HG03521 (cell line): Measurements from ENCODE around the gene ASCC1.

Source experiments
- ATAC-seq: cut with Tn5 transposase; IDR thresholded peaks from one replicate; pipeline ENCODE4 v1.9.1; 2021; ENCODE audit warnings: mild to moderate bottlenecking, moderate library complexity; ENCODE audit not compliant: unreplicated experiment

Gene ASCC1

DNA sequence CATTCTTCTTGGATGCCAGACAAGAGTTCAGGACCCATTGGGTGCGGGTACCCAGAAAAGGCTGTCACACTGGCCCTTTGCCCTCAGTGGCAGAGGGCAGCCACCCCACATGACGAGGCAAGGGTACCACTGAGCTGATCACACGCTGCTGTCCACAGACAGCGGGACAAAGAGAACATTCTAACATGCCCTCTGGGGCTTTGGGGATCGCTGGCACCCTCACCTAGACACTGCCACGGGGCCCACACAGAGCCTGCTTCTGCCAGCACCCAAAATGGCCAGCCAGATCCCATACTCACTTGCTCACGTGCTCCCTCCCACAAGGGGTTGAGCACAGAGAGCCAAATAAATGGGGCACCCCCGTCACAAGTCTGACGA lies 111.0 kb downstream of the ASCC1 start:
- no peak for ATAC-seq

DNA sequence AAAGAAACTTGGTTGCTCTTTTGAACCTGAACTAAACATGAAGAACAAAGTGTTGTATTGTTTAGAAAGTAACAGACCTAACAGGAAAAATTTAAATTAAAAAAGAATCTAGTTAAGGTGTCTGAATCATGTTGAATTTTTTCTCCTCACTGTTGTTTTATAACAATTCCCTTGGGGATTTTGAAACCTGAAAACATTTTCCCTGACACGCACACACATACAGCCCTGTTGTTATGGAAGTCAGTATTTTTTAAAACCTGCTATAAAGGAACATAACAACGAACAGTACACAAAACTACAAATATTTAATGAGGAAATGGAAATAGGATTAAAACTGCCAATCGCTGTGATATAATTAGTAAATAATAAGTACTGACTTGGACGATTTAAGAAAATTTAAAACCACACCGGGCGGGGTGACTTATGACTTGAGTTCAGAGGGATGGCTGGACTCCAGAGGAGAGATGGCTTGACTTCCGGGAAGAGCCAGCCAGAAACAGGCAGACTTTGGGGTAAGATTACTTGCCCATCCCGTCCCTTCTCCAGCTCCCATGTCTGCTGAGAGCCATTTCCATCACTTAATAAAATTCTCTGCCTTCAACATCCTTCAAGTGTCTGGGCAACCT lies 111.5 kb downstream of the ASCC1 start:
- no peak for ATAC-seq

DNA sequence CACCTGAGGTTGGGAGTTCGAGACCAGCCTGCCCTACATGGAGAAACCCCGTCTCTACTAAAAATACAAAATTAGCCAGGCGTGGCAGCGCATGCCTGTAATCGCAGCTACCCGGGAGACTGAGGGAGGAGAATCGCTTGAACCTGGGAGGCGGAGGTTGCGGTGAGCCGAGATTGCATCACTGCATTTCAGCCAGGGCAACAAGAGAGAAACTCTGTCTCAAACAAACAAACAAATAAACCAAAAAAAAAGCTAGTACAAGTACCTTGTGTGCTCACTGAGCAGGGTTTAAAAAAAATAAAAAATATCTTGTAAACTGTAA lies 116.5 kb downstream of the ASCC1 start:
- ATAC-seq, result no peak

DNA sequence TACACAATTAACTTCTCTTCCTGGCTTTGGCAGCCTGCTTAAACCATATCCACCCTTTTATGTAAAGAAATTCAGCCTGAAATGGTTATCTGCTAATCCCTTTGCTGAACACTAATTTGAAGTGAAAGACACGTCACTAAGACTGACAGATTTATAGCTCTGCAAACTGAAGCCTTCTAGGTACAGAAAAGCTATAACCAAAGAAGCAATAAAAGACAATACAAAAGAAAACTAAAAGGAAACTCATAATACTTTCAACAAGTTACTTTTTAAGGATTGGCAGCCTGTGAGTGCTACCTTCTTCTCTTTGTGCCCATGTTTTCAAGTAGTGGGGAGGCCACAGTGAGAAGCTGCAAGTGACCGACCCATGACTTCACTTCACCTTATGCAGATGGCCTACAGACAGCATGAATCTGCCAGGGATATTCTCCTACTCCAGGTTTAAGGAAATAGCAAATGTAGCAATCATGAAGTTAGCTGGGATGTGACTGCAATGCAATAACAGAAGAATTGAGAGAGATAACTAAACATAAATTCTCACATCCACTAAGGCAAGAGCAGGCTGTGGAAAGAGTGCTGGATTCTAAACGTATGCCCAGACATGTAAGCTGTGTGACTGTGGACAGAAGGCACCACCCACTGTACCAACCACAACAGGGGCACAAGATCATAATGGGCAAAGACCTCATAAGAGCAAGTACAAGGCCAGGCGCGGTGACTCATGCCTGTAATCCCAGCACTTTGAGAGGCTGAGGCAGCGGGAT lies 117.1 kb downstream of the ASCC1 start:
- ATAC-seq, result no peak

DNA sequence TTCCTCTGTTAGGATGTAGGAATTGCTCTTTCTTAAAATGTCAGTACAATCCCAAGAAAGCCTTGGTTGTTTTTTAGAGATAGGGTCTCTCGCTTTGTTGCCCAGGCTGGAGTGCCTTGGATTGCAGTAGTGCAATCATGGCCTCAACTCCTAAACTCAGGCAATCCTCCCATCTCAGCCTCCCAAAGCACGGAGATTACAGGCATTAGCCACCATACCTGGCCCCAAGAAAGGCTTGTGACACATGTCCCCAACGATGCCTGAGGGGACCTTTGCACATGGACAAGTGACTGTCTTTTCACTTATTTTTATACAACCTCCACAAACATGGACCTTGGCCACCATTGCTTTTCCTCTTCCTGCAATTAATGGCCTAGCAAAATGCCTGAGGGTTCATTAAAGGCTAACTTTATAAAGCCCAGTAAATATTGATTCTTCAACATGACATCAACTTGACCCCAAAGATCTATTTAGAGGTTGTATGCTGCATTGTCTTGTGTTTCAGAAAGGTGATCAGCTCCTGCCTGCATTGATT lies 117.7 kb downstream of the ASCC1 start:
- ATAC-seq, result no peak

DNA sequence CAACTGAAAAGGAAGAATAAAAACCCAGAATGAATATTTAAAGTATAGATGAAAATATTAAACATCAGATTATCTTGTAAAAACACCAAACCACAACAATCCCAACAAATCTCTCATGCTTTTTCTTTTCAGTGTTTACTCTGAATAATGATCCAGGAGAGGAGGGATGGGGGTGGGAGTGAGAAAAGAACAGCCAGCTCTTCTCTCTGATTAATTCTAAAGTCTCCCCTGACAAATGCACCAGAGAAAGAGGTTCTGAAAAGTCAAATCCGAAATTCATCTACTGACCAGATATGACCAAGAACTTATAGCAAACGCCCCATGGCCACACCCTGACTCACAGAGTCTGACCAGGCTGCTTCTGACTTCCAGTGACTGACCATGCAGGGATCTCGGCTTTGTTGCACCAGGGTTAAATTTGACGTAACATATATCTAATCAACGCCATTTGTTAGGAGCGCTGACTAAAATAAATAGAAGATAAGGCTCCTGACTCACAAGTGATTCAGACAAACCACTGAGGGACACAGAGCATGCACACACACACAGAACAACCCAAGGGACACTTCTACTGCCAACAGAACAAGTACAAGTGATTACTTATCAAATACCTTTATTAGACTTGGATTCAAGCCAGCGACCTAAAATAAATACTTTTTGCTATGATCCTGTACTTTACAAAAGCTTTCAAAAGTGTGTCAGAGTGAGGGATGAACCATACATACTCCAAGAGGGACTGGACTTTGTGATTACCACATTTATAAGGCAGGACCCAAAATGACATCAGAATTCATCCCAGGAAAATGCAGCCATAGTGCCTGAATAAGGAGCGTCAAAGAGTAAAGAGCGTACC lies 118.4 kb downstream of the ASCC1 start:
- no peak for ATAC-seq

DNA sequence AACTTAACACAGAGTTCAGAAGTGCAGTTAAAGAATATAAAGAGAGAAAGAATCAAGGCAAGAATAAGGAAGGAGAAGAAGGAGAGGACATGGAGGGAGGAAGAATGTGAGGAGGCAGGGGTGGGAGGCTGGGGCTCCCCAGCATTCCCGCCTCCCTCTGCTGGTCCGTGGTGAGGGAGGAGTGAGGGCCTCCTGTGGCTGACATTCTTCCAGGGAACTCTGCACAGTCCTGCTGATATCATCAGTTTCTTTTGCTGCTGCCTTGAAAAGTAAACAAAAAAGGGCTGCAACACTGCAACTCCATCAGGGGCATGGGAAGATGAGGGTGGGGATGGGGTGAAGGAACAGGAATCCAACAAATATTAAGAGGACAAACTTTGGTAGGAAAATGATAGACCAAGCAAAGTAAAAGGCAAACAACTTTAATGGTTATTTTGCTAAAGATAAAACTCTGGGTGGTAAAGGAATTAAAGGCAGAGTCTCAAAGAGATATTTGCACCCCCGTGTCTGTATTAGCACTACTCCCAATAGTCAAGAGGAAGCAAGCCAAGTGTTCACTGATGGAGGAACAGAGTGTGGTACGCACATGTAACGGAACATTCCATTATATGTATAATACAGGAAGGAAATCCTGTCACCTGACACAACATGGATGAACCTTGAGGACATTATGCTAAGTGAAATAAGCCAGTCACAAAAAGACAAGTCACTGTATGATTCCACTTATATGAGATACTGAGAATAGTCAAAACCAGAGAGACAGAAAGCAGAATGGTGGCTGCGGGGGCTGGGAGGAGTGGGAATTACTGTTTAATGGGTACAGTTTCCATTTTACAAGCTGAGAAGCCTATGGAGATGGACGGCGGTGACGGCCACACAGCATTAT lies 119.7 kb downstream of the ASCC1 start:
- ATAC-seq, result no peak

DNA sequence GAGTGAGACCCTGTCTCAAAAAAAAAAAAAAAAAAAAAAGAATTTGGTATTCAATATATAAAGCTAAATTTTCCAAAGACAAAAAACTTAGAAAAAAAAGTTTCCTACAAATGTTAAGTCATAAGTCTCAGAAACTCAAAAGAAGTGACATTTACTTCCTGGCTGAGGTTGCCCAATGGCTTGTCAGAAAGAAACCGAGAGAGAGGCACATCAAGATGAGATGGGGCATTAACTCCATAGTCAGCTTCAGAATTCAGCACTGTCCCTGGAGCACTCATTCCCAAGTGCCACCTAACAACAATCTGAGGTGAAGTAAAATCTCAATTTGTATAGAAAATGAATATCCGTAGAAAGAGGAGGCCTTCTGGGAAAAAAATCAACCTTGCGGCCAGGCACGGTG lies 120.9 kb downstream of the ASCC1 start:
- ATAC-seq, result no peak

DNA sequence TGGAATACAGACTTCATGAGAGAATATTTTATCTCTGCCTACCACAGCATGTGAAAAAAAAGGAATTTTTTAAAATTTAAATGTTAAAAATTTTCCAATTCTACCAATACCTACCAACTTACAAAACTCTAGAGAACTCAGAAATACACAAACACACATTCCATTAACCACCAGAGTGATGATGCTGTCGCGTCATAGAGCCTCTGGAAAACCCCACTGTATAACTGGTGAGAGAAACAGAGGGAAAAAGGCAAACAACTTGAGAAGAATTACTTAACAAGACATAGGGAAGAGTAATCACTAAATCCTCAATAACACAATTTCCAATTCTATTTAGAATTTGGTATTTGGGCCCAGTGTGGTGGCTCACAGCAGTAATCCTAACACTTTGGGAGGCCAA lies 121.5 kb downstream of the ASCC1 start:
- no peak for ATAC-seq

DNA sequence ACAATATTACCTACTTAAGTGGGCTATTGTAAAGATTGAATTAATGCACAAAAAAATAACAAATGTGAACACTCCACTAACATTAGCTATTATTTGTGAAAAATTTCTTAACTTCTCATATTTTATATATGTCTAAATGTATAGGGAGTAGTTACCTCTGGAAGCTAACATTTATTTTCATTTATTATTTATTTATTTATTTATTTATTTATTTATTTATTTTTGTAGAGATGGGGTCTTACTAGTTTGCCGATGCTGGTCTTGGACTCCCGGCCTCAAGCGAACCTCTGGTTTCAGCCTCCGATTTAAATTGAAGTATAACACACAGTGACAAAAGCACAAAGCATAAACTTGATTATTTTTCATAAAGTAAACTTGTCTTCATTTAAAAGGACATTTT lies 122.6 kb downstream of the ASCC1 start:
- ATAC-seq, result no peak

DNA sequence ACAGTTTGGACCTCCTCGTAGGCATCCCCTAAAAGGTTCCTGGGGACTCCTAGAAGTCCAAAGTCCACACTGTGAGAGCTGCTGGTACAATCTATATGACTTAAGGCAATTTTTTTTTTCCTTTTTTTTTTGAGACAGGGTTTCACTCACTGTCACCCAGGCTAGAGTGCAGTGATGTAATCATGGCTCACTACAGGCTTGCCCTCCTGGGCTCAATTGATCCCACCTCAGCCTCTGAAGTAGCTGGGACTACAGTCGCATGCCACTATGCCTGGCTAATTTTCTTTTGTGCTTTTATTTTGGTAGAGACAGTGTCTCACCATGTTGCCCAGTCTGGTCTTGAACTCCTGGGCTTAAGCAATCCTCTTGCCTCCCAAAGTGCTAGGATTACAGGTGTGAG lies 123.1 kb downstream of the ASCC1 start:
- no peak for ATAC-seq

DNA sequence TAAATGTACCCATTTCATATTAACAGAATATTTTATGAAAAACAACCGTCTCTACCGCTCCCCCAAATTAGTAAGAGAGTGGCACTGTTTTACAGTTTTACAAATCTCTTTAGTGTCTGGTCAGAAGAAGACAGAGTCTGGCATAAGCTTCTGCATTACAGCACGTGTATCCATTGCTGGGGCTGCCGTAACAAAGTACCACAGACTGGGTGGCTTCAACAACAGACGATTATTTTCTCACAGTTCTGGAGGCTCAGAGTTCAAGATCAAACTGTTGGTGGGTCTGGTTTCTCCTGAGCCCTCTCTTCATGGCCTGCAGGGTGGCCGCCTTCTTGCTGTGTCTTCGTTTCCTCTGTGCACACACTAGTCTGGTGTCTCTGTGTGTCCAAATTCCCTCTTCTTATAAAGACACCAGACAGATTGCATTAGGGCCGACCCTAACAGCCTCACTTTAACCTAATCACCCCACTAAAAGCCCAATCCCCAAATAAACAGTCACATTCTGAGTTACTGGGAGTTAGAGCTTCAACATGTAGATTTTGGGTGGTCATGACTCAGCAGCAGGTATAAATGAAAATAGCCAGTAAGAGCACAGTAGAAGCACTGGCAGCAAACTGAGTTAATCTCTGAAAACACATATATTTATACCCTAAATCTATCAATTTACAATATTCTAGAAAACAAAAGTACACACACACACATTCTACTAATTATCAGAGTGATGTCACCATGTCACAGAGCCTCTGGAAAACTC lies 123.7 kb downstream of the ASCC1 start:
- ATAC-seq, result no peak

DNA sequence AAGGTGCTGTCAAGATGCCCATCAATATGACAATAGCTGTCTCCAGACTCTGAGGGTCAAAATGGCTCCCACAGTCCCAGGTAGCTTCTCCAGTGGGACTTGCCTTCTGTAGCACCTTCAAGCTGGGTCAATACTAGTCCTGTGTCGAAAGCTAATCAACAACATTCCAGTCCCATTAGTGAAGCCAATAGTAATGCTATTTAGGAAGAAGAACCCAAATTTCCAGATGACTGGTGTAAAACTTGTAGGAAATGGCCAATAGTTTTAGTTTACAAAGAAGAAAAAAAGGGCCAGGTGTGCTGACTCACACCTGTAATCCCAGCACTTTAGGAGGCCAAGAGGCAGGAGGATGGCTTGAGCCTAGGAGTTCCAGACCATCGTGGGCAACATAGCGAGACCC lies 125.8 kb downstream of the ASCC1 start:
- ATAC-seq, result no peak

DNA sequence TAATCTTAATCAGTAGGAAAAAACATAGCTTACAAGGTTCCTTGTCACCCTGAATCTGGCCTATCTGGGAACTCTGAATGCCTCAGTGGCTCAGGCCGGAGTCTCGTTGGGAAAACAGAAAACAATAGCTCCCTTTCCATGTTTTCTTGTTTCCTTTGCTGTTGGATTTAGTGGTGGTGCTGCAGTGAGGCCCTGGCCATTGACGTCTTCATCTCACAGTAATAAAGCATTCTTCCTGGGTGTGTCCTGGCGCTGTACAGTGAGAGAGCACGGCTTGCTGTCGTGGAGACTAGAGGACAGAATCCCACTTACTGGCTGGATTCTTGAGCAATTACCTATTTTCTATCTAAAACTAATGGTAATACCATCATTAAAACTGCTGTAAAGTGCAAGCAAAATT lies 126.5 kb downstream of the ASCC1 start:
- no peak for ATAC-seq

DNA sequence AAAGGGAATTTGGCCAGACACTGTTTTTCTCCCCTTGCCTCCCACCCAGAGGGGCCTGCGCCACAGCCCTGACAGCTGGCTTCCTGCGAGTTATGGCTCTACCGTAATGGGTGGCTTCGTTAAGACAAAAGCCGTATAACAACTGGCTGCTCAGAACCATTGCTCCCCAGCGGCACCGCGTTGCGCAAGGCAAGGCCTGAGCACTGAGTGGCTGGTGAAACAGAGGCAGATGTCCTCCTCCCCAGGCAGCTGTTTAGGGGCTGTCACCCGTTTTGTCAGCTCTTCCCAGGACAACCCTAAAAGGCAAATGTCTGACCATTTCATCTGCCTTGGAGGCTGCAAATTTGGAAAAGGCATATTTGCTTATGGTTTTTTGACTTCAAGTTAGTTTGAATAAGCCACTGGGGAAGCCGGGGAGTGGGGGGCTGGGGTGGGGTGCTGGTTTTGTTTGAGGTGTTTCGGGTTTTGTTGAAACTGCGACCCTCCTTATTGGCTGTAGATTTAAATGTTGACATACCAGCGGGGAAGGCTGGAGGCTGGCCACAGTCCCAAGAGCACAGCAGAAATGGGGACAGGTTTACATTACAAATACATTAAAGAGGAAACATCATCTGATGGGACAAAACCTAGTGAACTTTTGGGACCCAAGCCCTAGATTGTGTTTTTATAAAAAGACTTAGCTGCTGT lies 127.0 kb downstream of the ASCC1 start:
- ATAC-seq, result no peak

DNA sequence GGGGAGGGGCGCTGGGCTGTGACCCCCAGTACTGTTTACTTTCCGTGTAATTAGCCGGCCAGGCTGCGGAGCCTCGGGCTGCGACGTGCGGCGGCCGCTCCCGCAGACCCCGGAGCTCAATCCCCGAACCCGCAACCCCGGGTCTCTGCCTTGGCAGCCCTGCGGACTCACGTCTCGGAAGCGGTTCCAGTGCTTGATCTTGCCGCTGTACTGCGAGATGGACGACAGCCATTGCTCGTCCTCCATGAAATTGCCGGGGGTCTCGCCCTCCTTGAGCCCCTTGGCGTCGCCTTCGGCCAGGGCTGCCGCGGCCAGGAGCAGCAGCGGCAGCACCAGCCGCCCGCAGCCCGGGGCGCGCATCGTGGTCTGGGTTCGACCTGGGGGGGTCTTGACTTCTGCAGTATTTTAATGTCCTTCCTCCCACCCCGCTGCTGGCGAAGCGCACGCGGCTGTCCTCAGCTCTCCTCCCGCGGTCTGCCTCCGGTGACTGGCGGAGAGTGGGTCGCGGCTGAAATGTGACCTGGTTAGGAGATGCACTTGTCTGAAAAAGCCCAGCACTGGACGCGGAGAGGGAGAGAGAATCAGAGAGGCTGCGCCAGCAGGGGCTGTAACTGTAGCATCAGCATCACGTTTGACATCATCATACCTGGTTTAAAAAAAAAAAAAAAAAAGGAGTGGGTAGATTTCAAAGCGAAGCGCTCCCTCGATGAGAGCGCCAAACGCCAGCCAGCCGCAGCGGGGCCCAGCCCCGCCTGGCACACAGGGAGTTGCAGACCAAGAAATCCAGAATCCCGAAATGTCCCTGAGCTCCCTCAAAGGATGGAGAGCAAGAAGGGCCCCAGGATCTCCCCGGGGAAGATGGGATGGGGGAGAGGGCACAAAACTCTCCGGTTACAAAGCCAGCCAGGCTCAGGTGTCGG lies 127.8 kb downstream of the ASCC1 start, which contains the start of gene SPOCK2:
SPOCK2 (minus strand) TSS at position 583 of the 920 bp plus-strand sequence; CDS start at position 360, 223 bp downstream.
- no peak for ATAC-seq

DNA sequence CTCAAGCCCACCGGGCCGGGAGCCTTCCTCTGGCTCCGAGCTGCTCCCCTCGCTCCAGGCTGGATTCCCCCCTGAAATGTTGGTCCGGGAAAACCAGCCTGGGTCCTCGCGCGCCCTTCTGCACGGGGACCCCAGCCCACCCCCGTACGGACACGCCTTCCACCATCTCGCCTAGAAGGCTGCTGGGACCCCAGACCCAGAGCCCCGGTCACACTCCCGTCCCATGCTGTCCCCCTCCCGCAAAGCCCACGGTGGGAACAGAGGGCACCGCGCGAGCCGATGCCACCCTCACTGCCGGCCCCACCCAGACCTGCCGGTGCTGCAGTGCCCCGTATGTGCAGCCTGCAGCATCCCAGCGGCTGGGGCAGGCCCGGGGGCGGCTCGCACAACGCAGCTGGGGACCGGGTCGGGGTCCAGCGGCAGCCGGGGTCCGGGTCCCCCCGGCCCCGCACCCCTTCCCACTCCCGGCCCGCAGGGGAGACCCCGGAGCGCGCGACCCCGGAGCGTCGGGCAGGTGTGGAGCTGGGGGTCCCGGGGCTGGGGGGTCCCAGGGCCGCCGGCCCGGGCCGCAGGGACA lies 128.6 kb downstream of the ASCC1 start:
- ATAC-seq, result no peak
